ENCODE data around the gene GABRE. TPM values are rescaled to one million over a fixed set of nuclear protein-coding genes. Genes with fewer than 3 reads are reported as not detected.

The GABRE gene
- total and polyA plus RNA-seq, 8 donors, result 4.2 to 51.4 (median 12.8) TPM

DNA sequence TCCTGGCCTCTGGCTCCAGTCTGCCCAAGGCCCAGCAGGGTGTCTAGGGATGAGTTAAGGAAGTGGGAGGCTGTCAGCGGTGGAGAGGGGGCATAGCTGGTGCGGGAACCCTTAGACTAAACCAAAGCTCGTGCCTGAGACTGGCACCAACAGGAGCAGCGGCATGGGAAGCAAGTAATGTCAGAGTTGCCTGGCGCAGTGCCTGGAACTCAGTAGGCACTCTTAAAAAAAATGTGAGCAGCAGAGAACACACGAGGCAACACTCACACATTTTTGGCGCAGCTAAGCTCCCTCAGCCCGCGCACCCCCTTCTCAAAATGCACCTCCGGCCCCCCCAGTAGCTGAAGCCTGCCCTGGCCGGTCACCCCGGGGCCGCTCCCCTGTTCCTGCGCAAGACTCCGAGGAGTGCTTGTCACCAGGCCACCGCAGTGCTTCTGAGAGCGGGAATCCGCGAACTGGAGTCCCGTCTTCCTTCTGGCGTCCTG is 583 bp downstream of the GABRE start:
- WGBS, 2 donors, result 14 to 33% methylated on average over 21 of the region's 21 CpGs
- Histone ChIP-seq H3K4me3 (peak overlapping the region in 3 of 4 donors; percentile 23 to 52 (median 38)), H3K27ac (peak overlapping the region in 3 of 4 donors; percentile 23 to 59 (median 53)), H3K27me3 (no peaks in the 10 kb centered on the region), H3K36me3 (no peaks in the 10 kb centered on the region), H3K4me1 (no peaks in the 10 kb centered on the region), H3K9me3 (no peaks in the 10 kb centered on the region)
- peak; percentile 22 to 43 (median 26) for ATAC-seq
- TF ChIP-seq, protein P1, sequence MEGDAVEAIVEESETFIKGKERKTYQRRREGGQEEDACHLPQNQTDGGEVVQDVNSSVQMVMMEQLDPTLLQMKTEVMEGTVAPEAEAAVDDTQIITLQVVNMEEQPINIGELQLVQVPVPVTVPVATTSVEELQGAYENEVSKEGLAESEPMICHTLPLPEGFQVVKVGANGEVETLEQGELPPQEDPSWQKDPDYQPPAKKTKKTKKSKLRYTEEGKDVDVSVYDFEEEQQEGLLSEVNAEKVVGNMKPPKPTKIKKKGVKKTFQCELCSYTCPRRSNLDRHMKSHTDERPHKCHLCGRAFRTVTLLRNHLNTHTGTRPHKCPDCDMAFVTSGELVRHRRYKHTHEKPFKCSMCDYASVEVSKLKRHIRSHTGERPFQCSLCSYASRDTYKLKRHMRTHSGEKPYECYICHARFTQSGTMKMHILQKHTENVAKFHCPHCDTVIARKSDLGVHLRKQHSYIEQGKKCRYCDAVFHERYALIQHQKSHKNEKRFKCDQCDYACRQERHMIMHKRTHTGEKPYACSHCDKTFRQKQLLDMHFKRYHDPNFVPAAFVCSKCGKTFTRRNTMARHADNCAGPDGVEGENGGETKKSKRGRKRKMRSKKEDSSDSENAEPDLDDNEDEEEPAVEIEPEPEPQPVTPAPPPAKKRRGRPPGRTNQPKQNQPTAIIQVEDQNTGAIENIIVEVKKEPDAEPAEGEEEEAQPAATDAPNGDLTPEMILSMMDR (IDR thresholded peaks at IDR 0.05), result no peak
- intact Hi-C loops (cut with DNase I), result no loop called here
- FAIRE-seq, result no peak
- peak in 3 of 6 donors; percentile 18 to 57 (median 34) for DNase-seq

DNA sequence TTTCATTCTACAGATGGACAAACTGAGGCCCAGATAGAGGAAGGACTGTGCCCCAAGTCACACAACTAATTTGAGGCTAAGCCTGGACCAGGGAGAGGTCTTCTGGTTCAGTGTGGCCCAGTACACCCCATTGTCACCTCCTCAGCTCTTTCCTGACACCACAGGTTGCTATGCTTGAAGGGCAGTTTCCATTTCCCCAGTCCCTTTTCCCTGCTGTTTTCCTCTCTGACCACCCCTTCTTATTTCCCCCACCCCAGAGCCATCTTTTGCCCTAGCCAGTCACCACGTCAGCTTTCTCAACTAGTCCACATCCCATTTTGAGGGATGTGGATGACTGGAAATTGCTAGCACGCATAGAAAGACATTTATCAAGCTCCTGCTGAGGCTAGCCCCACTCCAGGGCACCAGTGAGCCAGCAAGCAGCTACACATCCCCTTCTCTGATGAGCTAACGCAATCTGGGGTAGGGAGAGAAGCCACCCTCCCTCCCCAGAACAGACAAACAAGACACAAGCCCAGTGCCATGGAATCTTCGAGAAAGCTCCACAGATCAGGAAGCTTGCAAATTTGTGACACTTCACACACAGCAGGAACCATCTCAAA is 1.3 kb downstream of the GABRE start:
- ATAC-seq, result no peak
- Histone ChIP-seq H3K9me3 (no peaks in the 10 kb centered on the region), H3K4me1 (no peaks in the 10 kb centered on the region), H3K4me3 (peak overlapping the region in 2 of 4 donors; percentile 38 to 52), H3K36me3 (no peaks in the 10 kb centered on the region), H3K27me3 (no peaks in the 10 kb centered on the region), H3K27ac (peak overlapping the region in 2 of 4 donors; percentile 53 to 59)
- 44 to 57% methylated on average over 4 of the region's 4 CpGs for WGBS, 2 donors
- FAIRE-seq, result no peak
- TF ChIP-seq, protein P1 (IDR thresholded peaks at IDR 0.05), result no peak
- no peak for DNase-seq
- intact Hi-C loops (cut with DNase I), result no loop called here

DNA sequence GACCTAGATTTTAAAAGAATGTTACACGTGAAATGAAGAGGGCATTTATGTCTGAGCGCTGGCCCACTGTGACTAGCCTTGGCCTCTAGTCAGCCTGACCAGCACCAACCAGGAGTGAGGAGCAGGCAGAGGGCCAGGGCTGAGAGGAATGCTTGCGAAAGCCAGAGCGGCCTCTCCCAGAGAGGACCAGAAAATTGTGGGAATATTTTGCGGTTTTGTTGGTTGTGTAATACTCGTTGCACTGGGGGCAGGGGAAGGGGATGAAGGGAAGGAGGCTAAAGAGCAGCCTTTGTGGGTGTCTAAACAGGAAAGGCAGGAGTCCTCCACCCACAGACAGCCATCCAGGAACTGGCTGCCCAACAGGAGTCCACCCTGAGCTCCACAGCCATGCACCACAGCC is 3.8 kb downstream of the GABRE start:
- no peaks in the 10 kb centered on the region for H3K27me3 ChIP-seq
- peak; percentile 44 to 69 (median 60) for ATAC-seq
- WGBS, 2 donors, result 49 to 54% methylated on average over 6 of the region's 6 CpGs
- no peaks in the 10 kb centered on the region for H3K9me3 ChIP-seq
- H3K36me3 ChIP-seq, result no peaks in the 10 kb centered on the region
- no peak overlapping the region for H3K4me3 ChIP-seq
- no peak for FAIRE-seq
- intact Hi-C loops (cut with DNase I), result no loop called here
- H3K4me1 ChIP-seq, result no peaks in the 10 kb centered on the region
- TF ChIP-seq, protein P1 (IDR thresholded peaks at IDR 0.05), result no peak
- DNase-seq, result peak in 4 of 6 donors; percentile 33 to 63 (median 50)
- peak overlapping the region in 2 of 4 donors; percentile 21 to 46 for H3K27ac ChIP-seq

DNA sequence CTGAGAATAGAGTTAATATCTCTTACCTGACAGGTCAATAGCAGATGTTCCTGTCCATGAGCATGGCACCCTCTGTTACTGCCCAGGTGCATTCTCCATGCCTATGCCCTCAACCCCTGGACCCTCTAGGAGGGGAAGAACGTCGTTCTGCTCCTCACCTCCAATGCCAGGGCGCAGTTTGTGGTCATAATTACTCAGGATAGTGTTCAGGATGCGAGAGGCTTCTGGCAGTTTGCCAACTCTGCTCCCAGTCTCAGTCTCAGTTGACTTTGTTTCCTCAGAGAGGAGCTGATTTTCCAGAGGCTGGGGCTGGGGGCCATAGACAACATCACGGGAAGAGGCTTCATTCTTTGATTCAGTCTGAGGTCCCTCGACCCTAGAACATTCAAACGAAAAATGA is 4.4 kb downstream of the GABRE start:
- intact Hi-C loops (cut with DNase I), result no loop called here
- Histone ChIP-seq H3K27ac (no peak overlapping the region), H3K36me3 (no peaks in the 10 kb centered on the region), H3K4me1 (no peaks in the 10 kb centered on the region), H3K4me3 (no peak overlapping the region), H3K27me3 (no peaks in the 10 kb centered on the region), H3K9me3 (no peaks in the 10 kb centered on the region)
- FAIRE-seq (no peak), ATAC-seq (no peak), DNase-seq (no peak)
- 37 to 45% methylated on average over 7 of the region's 7 CpGs for WGBS, 2 donors
- TF ChIP-seq, protein P1 (IDR thresholded peaks at IDR 0.05), result no peak

DNA sequence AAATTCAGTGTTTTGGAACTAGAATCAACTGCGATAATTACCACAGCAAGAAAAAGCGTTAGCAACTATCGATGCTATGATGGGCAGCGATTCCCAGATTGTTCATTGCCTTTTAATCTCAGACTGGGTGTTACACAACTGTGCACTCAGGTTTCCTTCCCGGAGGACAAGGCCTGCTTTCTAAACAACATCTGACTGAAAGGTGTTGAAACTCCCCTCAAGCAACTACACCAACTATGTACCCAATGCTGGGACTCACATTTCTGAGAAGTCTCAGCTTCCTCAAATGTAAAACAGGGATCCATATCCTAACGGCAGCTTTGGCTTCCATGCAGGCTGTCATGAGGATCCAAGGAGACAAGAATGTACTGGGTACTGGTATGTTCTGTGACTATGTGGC is 8.2 kb downstream of the GABRE start:
- Histone ChIP-seq H3K36me3 (no peaks in the 10 kb centered on the region), H3K27me3 (no peaks in the 10 kb centered on the region), H3K4me3 (no peak overlapping the region), H3K4me1 (no peaks in the 10 kb centered on the region), H3K9me3 (no peaks in the 10 kb centered on the region), H3K27ac (no peak overlapping the region)
- ATAC-seq (no peak), FAIRE-seq (no peak), DNase-seq (no peak)
- intact Hi-C loops (cut with DNase I), result no loop called here
- TF ChIP-seq, protein P1 (IDR thresholded peaks at IDR 0.05), result no peak
- 81% methylated on average over 6 of the region's 6 CpGs for WGBS, 2 donors

Measured in pancreas (tissue), 10 donors.